ENCODE data around the gene CCDC172.

DNA sequence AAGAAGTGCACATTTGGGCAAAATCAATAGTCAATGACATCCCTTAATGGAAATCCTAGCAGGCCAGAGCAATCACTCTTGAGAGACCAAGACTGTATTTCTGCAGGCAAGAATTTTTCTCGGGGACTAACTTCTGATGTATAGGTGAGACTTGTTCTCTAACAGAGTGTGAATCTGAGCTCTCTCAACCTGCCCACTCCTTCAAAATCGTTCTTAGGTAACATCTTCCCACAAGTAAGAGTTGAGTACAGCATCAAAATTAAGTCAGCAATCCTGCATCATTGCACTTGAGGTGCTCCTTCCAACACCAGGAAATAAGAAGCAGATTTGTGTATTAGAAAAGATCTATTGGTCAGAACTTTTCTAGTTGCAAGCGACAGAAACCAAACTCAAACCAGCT is 25.7 kb upstream of the CCDC172 start:
- TF ChIP-seq ZBTB8A (tag by site-specific recombination; IDR thresholded peaks at IDR 0.05) (no peak), ZNF76 (tag by site-specific recombination; IDR thresholded peaks at IDR 0.05; ENCODE audit: borderline replicate concordance, low read depth) (no peak)

All from HEK293 (cell line).